Choroid plexus epithelial cell (primary cell): ENCODE results near the gene REEP3.

Source experiments
- DNase-seq: peaks from one replicate; pipeline ENCODE4 v3.0.0-alpha.2; 2010; ENCODE audit warnings: low read depth
- H3K4me3 ChIP-seq: 2 replicates; pipeline ENCODE4 v1.5.1; 2011; ENCODE audit warnings: low read depth, mild to moderate bottlenecking, control low read depth, low read length, moderate library complexity
- TF ChIP-seq, protein P1 (sequence below): conservative IDR thresholded peaks from 2 replicates; pipeline ENCODE4 v1.5.1; 2011; ENCODE audit warnings: low read depth, mild to moderate bottlenecking, control low read depth, inconsistent platforms, low read length, moderate library complexity

REEP3 gene

DNA sequence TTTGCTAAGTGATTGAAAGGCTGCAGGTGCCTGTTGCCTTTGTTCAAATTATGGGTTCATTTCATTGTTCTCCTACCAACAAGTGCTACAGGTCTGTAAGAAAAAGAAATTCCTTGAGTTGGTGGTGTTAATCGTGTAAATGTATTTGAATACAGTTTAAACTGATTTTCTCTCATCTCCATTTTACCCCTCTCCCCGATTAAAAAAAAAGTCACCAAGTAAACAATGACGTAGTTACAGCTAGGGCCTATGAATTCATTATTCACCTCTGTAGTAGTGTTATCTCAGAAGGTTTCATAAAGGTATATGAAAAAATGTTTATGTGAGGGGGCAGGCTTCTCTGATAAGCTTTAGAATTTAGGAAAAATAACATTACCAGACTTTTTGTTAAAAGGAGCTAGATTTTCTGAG is 1.1 kb downstream of the REEP3 start:
- DNase-seq, result no peak
- H3K4me3 ChIP-seq, result peak overlapping the region; percentile 79
- TF ChIP-seq, protein P1, sequence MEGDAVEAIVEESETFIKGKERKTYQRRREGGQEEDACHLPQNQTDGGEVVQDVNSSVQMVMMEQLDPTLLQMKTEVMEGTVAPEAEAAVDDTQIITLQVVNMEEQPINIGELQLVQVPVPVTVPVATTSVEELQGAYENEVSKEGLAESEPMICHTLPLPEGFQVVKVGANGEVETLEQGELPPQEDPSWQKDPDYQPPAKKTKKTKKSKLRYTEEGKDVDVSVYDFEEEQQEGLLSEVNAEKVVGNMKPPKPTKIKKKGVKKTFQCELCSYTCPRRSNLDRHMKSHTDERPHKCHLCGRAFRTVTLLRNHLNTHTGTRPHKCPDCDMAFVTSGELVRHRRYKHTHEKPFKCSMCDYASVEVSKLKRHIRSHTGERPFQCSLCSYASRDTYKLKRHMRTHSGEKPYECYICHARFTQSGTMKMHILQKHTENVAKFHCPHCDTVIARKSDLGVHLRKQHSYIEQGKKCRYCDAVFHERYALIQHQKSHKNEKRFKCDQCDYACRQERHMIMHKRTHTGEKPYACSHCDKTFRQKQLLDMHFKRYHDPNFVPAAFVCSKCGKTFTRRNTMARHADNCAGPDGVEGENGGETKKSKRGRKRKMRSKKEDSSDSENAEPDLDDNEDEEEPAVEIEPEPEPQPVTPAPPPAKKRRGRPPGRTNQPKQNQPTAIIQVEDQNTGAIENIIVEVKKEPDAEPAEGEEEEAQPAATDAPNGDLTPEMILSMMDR, result no peak

DNA sequence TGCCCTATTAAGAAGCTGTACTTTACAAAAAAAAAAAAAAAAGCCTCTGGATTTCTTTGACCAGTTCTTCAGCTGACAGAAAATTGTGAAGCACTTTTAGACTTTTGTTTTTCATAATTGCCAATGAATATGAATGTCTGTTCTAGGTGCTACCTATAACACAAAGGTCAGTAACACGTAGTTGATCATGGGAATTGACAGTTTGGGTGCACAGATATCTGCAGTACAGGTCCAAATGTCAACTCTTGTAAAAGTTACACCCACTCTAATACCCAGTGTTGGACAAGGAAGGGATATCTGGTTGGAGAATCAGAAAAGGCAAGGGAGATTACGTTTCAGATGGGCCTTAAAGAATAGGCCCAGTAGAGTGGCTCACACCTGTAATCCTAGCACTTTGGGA is 1.8 kb downstream of the REEP3 start:
- DNase-seq, result no peak
- no peak overlapping the region for H3K4me3 ChIP-seq
- TF ChIP-seq, protein P1, result no peak

DNA sequence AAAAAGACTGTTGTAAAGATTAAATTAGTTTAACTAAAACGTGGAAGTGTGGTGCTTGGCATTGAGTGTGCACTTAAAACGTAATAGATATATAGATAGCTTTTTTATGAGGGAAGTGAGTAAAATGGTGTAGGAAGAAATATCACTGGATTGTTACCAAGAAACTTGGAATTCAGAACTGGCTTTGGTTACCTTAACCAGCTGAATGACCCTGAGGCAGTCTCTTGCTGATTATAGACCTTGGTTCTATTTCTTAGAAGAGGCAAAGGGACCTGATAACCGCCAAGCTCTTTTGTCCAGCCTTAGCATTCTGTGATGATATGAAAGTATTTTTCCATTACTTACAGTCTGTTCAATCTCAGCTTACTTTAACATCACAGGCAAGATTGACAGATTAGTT is 3.8 kb downstream of the REEP3 start:
- no peak overlapping the region for H3K4me3 ChIP-seq
- TF ChIP-seq, protein P1, result no peak

DNA sequence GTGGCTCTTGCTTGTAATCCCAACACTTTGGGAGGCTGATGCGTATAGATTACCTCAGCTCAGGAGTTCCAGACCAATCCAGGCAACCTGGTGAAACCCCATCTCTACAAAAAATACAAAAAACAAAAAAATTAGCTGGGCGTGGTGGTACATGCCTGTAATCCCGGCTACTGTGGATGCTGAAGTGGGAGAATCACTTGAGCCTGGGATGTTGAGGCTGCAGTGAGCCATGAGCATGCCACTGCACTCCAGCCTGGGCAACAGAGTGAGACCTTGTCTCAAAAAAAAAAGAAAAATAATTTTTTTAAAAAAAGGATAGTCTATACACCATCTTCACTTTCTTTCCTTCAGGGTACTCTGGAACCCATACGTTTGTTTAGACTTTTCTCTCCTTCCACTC is 6.2 kb downstream of the REEP3 start:
- DNase-seq, result no peak
- TF ChIP-seq, protein P1, result no peak
- no peak overlapping the region for H3K4me3 ChIP-seq

More for the DNA sequence above, 3.8 kb downstream of the REEP3 start:
- no peak for DNase-seq

DNA sequence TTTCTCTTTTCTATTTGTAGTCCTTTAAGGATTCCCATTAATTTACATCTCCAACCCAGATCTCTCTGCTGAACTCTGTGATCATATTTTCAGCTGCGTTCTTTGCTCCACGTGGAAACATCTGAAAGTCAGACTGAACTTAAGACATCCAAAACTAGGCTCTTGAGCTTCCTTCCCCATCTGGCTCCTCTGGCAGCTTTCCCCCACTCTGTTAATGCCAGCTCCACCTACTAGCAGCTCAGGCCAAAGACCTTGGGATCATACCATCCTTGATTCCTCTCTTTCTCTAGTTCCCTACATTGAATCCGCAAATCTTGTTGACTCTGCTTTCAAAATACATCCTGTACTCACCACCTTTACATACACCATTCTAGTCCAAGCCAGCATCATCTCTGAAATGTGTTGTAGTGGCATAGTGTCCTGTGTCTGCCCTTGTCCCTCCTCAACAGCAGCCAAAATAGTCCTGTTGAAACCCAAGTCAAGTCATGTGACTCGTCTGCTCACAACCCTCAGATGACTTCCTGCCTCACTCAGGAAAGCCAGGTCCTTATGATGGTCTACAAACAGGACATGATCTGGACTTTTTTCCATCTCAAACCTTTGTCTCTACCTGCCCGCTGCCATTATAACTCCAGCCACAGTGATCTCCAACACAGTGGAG is 7.0 kb downstream of the REEP3 start:
- H3K4me3 ChIP-seq, result no peak overlapping the region
- DNase-seq, result no peak
- TF ChIP-seq, protein P1, result no peak

DNA sequence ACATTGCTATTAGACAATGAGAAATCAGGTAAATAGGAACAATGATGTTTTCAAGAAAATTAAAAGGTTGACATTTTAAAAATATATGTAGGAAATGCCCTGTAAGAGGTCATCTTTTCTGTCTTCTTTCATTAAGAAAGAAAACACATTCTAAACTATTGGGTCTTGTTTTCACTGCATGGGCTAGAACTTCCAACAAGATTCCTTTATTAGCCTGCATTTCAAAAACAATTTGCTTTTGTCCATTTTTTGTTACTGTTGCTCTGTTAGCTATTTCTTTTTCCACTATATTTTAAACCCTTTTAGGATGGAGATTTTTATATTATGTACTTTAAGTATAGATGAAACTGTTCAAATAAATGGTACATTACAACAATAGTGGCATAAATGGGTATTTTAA is 9.2 kb downstream of the REEP3 start:
- no peak for DNase-seq
- TF ChIP-seq, protein P1, result no peak
- H3K4me3 ChIP-seq, result no peak overlapping the region

DNA sequence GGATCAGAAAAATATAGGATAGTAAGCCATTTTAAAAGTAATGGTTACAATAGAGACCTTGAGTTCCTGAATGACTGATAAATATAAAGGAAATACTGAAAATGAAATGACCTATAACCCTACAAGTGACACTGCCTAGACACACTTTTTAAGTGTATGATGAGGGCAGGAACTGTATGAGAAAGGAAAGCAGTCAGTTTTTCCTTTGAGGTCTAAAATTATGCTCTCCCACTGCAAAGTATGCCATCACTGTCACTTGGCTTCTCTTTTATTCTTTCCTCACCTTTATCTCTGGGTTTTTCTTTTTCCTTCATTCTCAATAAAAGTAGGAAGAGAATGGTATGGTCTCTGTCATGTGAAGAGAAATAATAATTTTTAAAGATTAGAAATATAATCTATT is 13.5 kb downstream of the REEP3 start:
- no peak overlapping the region for H3K4me3 ChIP-seq
- TF ChIP-seq, protein P1, result no peak
- DNase-seq, result no peak
